GM19351 (cell line): ENCODE results near the gene PFKFB4.

Experiments used
- ATAC-seq: cut with Tn5 transposase; IDR thresholded peaks from one replicate; pipeline ENCODE4 v1.9.1; 2021; ENCODE audit warnings: mild to moderate bottlenecking, moderate library complexity; ENCODE audit not compliant: unreplicated experiment

The PFKFB4 gene

DNA sequence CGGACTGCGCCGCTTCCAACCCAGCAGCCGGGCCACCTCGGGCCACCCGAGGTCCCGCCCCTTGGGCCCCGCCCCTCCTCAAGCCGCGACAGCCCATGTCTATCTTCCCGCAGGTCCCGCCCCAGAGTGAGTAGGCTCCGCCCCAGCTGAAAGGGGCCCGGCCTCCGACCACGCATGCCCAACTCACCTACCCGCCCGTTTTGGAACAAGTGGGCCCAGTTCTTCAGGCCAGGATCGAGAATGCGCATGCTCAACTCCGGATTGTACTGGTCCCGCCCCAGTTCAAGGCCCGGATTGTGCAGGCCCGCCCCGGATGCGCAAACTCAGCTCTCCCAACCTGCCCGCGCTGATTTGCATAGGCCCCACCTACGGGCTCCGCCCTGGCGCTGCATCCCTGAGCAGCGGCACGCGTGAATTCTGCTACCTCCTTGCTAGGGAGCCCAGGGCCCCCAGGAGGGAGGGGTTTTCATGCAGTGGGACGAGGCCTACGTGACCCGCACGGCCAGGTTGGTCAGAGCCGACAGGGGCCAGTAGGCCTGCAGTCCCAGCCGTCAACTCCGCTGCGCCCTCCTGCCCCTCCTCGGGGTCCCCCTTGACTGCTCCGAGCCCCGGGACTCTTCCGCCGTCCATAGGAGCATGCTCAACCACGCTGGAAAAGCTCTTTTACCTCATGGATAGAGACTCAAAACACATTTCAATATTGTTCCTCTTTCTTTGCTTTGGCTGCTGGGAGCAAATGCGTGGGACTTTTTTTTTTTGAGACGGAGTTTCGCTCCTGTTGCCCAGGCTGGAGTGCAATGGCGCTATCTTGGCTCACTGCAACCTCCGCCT, at the start of gene PFKFB4:
Gene PFKFB4, minus strand, starts transcription at position 8 of the 831 bp plus-strand sequence. CDS start 26 bp downstream, outside the sequence.
- ATAC-seq, result peak; percentile 87

DNA sequence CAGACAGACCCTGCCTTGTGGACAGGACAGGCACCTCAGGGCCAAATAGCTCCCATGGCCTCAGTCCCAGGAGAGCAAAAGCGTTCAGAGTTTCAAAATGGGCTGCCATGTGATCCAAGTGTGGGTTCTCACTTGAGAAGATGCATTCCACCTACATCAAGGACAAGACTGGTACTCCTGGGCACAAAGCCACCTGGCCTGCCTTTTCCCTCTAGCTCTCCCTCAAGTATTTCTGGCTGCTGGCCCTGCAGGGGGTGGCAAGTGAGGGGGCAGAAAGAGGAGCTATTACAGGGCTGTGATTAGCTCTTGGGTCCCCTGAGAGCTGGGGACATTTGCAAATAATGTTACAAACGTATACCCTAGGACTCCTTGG, 45.0 kb upstream of the PFKFB4 start:
- no peak for ATAC-seq

DNA sequence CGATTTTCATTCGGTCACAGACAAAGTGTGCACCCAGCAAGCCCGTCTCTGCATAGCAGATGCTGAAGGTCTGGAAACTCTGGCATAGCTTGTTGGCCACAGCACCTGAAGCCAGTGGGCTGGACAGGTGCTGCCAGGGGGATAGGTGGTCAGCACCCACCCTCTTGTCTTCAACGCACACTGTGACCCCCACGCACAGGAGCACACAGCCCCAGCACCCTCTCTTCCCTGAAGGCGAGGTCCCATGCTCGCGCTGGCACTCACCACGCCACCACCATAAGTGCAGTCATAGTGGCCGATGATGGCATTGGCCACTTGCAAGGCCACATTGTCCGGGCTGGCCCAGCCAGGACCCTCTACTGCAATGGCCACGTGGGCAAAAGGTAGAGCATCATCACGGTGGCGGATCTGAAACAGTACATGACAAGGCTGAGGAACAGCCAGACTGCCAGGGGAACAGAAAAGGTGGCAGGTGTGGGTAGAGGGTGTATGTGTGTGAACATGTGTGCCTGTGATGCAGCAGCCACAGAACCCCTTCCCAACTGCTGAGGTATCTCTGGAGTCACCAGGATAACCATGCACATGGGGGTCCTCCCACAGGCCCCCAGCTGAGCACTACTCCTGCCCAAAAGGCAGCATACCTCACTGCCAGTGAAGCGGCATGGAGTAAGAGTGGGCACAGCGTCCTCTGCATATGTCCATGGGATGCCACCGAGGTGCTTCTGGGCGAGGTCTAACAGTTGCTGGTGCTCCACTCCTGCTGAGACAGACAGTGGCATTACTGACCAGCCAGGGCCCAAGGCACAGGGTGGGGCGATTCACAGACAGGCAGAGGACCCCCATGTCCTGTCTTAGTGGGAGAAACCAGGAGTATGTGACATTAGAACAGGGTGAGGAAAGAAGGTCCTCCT, 44.4 kb upstream of the PFKFB4 start:
- ATAC-seq, result no peak

DNA sequence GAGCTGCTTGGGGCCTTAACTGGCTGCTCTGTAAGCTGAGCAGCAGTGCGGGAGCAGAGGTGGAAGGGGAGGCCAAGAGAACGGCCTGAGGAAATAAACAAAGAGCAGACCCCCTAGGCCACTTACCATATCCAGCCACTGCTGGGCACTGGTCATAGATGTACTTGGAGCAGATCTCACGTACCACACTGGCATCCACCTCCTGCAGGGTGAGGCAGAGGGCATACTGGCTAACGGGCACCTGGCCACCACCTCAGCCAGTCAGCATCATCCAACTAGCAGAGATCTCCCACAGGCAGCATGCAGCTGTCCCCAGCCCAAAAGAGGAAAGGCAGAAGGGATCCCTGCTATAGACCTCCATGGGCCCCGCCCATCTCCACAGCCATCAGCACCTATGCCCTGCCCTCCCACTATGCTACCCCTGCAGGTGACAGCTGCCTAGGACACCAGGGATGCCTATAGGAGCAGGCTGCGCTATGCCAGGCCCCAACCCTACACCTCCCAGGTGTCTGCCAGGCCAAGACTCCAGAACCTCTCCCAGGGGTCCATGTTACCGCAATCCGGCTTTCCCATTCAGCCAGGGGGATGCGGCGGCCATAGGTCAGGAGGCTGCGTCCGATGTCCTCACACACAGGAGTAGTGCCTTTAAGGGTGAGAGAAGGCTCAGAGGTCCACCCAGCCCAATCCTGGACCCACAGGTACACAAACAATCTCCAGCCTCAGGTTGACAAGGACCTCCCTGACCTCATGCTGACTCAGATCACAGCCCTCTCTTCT, 43.1 kb upstream of the PFKFB4 start:
- no peak for ATAC-seq

DNA sequence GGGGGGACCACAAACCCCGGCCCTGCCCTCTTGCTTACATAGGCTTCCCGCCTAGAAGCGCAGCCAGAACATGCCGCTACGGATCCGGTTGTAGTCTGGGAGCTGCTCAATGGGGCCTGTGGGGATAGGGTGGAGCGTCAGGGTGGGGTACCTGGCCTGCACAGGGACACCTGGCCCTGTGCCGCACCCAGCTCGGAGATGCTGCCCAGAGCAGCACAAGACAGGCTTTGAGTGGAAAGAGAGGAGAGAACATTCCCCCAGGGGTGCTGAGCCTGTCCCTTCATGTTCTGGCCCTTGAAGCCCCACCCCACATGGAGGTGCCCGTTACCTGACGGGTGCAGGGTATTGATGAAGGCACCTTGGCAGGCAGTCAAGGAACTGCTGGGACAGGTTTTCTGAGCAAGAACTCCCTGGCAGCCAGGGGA, 42.5 kb upstream of the PFKFB4 start:
- ATAC-seq, result no peak

DNA sequence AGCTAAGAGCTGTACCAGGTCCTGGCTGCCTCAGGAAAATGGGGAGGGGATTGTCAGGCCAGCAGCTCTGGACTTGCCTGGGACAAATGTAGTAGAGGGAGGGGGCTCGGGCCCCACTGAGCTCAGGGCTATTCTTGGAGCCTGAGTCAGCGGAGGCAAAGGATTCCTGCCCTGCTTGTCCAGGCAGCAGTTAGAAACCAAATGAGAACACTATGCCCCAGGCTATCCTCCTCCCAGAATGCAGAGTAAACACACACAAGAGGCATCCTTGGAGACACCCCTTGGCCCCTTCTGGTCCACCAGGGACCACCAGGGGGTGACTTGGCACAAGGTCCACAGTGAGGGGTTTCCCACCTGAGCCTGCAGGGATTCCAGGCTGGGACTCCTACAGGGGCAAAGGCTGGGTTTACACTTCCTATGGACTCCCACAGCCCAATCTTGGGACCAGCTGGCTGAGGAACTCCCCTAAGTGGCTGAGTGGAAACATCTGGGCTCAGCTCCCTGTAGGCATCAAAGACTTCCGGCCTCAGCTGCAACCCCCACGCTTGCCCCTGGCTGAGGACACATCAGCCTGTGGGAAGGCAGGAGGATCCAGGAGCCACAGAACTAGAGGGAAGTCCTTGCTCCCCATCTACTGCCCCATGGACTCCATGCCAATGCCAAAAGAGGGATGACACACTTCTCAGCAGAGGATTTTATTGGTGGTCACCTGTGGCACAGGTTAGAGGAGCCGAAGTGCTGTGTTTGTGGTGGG, 41.9 kb upstream of the PFKFB4 start:
- ATAC-seq, result no peak

DNA sequence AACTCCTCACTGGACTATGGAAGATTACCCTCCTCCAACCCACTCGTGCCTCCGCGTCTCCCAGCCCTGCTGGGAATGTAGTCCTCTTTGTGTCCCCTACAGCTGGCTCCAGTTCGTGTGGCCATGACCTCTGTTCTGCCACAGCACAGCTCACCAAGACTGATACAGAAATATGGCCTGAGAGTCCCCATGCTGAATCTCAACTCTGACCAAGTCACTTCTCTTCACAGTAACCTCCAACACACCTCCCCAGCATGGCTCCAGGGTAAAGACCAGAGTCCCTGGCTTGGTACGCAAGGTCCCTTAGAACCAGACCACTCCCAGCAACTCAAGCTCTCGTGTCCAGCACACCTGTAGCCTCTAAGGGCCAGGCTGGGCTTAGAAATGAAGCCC, 40.8 kb upstream of the PFKFB4 start:
- no peak for ATAC-seq

DNA sequence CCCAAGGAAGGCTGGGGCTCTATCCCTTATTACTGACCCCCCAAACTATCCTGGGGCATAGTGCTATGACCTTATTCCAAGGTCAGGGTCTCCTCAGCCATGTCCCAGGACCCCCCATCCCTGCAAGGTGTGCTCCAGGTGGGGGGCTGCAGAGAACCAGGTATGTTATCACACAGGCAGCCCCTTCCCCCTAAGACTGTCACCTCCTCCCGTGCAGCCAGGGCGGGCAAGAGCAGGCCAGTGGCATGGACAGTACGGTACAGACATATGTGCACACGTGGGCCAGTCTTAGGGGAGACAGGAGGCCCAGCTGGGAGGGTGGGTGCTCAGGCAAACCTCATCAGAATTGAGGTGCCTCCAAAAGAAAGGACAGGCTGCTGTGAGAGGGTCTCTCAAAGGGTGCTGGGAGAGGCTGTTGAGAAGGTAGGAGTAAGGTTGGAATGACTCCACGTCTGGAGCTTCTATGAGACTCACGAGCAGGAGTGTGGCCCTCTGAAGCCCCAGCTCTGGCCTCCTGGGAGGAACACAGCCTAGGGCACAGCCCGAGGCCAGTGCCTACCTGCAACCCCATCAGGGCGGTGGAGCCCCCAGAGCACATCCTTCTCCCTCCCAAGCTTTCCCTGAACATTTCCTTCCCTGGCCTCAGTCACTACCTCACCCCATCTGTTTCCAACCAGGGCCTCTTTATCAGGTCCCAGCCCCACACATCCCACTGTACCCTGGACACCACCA, 40.2 kb upstream of the PFKFB4 start:
- ATAC-seq, result no peak

DNA sequence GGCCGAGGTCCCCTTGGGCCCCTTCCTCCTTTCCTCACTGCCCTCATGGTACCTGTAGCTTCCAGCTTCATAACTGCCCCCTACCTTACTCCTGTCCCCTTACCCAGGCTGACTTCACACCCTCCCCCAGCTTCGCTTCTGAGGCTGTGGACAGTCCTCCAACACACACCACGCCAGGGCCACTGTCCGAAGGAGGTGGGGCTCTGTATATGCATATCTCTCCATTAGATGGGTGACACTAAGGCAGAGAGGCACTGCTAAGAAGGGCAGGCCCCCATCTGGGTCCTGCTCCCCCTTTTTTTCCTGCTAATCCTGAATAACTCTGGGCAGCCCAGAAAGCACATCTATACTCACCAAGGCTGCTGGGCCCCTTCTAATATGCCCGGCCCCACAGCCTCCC, 39.6 kb upstream of the PFKFB4 start:
- ATAC-seq, result no peak

DNA sequence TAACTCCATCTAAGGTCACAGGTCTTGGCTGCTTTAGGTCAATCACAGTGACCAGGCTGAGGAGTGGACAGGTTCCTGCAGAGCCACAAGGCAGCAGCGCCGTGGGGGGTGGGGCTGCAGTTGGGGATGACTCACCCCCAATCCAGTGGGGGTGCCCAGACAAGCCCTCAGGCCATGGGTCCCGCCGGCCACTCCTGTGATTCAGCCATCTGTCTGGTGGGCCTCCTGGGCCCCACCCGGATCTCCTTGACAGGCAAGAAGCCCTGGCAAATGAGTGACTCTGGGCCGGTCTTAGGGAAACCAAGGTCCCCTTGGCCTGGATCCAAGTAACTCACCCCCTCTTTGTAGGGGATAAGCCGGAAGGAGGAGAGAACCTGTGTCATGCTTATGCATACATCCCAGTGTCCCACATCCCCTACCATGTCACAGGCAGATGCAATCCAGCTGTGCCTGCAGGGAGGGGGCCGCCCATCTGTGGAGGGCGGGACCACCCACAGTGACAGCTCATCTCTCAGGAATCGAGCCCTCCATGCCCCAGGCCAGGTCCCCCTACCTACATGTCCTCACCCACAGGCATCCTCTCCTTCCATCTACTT, 39.0 kb upstream of the PFKFB4 start:
- ATAC-seq, result no peak

DNA sequence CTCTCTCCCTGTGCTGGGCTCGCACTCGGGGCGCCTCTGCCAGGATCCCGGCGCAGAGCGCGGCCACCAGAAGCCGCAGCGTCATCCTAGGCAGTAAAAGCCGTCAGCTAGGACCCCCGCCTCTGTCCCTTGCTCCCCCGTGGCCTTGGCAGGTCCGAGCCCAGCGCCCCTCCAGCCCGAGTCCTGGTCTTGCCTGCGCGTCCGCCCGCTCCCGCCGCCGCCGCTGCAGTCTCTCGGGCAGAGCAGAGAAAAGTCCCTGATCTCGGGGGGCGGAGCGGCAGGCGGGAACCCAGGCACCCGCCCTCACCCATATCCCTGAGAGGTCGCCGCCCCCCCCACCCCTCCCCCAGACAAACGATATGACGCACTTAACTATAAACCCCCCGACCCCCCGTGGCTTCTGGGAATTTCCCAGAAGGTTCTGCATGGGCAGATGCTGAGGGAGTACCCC, 38.5 kb upstream of the PFKFB4 start, which contains the start of gene COL7A1:
Gene COL7A1, minus strand, starts transcription at position 255 of the 451 bp plus-strand sequence. Its CDS starts 170 bp downstream, at position 85.
- ATAC-seq, result no peak

DNA sequence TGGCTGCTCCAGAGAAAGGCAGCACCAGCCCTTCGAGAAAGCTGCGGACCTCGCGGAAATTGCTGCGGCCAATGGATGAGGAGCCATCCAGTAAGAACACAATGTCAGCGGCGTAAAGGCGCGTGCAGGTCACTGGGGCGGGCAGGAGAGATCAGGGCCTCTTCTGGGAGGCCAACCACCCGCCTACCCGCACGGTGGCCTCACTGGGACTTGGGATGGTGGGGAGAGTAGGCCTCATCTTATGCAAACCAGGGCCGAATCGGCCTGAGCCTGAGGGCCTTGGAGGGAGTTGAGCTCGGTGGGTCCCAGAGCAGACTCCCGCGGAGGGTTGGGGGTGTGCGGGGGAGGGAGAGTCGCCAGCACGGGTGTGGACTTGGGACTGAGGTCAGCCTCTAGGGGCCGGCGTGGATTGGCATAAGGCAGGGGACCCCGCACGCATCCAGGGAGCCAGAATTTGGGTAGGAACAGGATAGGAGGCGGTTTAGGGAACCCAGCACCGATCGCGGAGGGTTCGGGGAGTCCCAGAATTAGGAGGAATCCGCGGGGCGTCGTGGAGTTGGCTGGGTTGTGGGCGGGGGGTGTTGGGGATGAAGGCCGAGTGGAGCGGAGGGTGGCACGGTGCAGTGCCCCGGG, 37.9 kb upstream of the PFKFB4 start:
- no peak for ATAC-seq

DNA sequence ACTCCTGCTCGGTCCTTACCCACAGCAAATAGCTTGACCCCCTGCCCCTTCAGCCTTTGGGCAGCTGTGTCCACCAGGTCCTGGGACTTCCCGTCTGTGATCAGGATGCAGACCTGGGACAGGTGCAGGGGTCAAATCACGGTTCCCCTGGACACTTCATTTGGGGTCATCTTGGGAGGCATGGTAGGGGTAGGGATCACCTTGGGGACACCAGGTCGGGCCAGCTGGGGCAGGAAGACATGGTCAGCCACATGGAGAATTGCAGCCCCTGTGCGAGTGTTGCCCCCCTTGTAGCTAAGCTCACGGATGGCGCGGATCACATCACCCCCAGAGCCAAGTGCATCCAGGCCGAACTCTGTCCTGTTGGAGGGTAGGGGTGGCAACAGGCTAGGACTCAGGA, 36.7 kb upstream of the PFKFB4 start:
- ATAC-seq, result no peak

DNA sequence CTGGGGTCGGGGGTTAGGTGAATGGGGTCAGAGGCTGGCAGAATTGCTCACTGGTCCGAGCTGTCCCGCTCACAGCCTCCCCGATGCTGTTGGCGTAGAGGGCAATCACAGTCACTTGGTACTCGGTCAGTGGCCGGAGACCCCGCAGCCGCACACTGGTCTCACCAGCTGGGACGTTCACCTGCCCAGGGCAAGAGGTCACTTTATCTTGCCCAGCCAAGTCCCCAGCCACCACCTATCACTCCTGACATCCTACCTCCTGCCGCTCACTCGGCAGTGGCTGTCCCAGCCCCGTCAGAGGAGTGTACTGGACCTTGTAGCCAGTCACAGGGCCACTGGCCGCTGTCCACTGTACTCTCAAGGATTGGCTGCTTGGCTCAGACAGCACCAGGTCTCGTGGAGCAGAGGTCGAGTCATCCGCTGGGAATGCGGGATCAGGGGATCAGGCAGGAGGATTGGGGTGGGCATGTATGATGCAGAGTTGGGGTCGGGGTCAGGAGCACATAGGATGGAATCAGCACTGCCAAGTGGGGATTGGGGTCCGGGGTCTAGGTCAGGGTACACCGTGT, 36.0 kb upstream of the PFKFB4 start:
- no peak for ATAC-seq

DNA sequence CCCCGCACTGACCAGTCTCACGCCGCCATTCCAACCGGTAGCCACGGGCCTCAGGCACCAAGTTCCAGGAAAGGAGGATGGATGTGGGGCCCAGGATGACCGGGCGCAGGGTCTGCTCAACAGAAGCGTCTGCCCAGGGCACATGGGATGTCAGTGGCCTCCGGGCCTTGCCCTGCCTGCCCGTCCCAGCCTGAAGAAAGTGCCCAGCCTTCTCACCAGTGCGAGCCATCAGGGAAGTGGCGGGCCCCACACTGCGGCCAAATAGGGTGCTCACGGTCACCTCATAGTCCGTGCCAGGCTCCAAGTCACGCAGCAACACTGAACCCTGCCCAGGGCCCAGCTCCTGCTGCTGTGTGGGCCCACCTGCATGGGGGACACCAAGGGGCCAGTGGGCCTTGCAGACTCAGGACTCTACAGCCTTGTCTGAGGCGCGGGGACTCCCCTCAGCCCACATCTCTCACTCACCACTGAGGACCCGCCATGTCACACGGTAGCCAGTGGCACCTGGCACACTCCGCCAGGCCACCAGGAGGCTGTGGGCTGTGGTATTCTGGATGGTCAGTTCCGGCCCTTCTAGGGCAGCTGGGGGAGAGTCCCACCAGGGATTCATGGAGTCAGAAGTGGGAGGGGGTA, 35.4 kb upstream of the PFKFB4 start:
- ATAC-seq, result no peak

DNA sequence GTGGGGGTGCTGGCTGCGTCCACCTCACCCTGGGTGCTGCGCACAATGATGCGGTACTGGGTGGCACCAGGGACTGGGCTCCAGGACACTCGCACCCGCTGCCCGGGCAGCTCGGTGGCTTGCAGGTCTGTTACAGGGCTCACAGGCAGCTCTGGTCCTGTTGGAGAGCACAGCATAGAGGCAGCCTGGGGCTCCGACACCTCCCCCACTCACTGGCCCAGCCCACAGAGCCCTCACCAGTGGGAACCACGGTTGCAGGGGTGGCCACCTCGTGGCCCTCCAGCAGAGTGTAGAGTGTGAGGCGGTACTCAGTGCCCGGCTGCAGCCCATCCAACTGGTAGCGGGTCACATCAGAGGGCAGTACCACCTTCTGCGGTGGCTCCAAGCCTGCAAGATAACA, 34.8 kb upstream of the PFKFB4 start:
- no peak for ATAC-seq

DNA sequence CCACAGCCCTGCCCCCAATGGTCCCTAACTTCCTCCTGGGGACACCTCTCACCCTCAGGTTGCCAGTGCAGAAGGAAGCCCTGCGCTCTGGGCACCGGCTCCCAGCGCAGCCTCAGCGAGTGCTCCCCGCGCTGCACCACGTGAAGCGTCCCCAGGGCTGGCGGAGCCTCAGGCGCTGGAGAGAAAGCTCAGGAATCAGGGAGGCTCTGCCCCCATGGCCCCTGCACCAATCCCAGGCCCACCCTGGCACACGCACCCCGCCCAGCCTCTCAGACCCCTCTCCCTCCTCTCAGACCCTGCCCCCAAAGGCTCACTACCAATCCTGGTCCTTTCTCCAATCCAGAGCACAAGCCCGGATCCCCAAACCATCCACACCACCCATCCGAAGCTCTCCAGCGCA, 31.6 kb upstream of the PFKFB4 start:
- no peak for ATAC-seq

DNA sequence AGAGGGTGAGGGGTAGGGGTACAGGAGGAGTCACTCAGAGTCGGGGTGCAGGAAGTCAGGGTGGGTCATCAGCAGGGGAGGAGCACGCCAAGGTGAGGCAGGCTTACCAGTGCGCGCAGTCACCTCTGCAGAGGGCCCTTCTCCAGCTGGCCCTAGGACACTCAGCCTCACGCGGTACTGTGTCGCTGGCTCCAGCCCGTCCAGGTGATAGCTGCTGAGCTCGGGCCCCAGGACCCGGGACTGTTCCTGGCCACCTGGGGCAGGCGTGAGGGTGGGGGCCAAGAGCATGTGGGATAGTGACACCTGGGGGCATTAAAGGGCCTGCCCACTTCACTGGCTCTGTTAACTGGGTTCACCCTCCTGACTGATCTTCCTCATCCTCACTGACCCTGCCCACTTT, 31.1 kb upstream of the PFKFB4 start:
- no peak for ATAC-seq
